Measurements from ENCODE around the gene RAD51B.

- TF ChIP-seq CTCF (IDR thresholded peaks at IDR 0.05), result no peak
- no peak for TF ChIP-seq POLR2A (IDR thresholded peaks at IDR 0.05)
Observed at GRCh38 chr14:68372368-68372767, 552.8 kb downstream of the RAD51B start.
